NCI-H1436 (cell line): Measurements from ENCODE around the gene RPL14.
"Not testable (repeated sequence)": the region's sequence is repeated elsewhere in the genome, so short reads cannot be mapped to it uniquely, and the experiment has no call there.

Experiments used
- DNase-seq: peaks from one replicate; lab custom pipeline; 2025; lab: John Stamatoyannopoulos, UW

The RPL14 gene

DNA sequence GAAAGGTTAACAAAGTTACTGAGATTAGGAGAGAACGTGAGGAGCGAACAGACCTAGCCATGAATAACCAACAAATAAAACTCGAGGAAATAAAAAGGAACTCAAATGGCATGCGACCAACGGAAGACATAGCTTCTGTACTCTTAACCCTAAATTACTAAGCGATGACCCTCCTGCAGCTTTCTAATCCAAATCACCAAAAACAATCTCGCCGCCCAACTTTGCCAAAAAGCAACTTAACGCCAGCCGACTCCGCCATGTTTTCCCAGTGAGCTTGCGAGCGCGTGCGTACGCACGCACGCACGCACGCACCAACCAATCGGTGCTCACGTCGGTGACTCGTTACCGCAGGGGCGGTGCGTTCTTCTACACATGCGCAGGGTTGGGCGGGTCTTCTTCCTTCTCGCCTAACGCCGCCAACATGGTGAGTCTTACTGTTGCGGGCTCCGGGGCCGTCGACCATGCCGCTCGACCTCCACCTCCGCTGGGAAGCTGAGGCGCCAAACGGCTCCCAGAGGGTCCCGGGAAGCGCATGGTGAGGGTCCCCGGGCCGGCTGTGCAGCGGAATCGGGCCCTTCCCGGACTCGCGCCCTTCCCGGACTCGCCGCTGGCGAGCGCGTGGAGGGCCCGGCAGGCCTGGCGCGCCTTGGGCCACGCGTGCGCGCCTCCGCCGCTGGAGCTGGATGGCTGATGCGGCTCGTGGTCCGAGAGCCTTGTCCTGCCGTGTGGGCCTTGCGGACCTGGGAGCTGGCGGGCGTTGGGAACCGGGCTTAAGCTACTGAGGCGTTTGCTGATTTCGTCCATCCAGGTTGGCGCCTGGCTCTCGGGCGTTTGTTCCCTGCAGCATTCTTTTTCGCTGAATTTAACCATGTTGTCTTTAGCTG is at the start of gene RPL14:
RPL14 (plus strand) TSS at position 400 of the 884 bp plus-strand sequence; CDS start at position 533, 133 bp downstream.
- peak; percentile 75 for DNase-seq

DNA sequence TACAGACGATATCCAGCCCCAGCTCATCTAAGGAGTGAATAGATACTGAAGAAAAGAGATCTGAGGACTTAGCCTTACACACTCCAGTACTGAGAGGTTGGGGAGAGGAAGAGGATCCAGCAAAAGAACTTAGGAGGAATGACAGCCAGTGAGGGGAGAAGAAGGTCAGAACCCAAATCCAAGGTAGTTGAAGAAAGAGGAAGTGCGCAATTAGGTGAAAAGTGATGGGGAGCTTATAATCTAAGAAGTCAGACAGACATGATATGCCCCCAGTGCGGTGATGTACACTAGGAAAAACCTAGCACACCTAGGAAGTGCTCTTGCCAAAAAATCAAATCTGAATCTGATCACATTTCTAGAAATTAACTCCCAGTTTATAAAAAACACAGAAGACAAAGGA is 49.5 kb upstream of the RPL14 start:
- no peak for DNase-seq

DNA sequence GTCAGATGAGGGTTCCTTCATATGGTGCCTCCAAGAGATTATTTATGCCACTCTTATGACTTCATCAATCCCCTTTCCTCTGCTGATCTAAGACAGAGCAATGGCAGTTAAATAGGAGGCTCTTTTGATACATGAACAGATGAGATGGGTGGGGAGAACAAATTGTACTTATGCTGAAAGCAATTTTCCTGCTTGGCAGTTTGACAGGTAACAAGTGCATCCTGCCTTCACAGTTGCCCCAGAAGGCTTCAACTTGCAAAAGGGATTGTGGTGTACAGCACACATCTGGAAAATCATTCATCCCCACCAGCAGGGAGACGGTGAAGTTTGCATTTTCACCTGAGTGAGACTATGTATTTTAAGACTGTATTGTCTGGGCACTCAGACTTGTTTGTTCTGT is 42.9 kb upstream of the RPL14 start:
- DNase-seq, result no peak

DNA sequence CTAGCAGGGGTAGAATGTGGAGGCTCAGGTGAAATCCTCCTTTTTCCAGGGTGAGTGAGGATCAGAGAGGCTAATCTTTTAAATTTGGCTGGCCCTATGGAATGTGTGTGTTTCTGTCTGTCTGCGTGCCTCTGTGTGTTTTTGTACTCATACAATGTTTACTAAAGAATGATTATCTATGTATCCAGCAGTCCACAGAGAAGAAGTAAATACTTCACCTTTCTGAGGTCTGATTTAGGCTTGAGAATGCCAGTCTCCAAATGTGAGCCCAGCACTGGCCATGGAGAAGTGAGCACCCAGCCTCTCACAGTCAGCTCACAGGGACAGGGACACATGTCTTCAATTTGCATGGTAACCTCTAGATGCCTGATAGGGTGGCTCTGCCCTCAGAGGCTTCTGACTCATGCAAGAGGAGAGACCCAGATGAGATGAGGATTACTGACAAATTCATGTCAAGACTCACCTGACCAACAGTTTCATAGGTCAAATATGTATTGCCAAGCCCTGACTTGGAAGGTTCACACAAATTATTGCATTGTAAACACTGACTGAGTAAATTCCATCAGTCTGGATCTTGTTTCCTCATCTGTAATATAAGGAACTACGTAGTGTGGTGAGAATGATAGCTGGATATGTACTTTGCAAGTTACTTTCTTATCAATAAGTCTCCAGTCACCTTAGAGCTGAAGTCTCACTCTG is 39.1 kb upstream of the RPL14 start:
- no peak for DNase-seq

DNA sequence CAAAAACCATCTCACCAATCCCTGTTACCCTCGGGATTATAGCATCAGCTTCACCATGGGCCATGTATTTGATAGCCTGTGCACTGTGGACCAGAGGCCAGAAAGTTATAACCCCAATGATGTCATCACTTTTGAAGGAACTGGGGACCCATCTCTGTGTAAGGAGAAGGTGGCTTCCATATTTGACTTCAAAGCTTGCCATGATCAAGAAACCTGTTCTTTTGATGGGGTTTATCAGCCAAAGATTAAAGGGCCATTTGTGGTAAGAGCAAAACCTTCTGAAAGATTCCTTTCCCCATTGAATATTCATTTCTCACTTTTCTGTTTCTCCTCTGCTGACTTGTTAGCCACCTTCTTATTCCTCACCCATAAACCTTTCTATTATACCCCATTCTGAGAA is 34.3 kb upstream of the RPL14 start:
- DNase-seq, result no peak

DNA sequence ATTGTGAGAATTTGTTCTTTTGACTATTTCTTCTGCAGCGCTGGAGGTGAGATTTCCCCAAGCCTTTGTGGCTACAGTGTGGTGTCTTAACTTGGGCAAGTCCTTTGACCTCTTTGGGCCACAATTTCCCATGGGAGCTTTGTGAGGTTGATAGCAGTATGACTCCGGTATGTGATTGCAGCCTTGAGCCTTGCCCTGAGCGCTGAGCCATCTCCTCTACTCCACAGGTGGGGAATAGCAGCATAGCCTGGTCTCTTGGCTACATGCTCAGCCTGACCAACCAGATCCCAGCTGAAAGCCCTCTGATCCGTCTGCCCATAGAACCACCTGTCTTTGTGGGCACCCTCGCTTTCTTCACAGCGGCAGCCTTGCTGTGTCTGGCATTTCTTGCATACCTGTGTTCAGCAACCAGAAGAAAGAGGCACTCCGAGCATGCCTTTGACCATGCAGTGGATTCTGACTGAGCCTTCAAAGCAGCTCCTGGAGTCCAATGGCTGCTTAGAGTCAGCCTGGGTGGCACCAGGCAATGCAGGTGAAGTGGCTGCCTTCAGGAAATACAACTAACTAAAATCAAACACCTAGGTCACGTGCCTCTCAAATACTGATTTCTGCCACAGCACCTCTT is 30.0 kb upstream of the RPL14 start:
- DNase-seq, result no peak

DNA sequence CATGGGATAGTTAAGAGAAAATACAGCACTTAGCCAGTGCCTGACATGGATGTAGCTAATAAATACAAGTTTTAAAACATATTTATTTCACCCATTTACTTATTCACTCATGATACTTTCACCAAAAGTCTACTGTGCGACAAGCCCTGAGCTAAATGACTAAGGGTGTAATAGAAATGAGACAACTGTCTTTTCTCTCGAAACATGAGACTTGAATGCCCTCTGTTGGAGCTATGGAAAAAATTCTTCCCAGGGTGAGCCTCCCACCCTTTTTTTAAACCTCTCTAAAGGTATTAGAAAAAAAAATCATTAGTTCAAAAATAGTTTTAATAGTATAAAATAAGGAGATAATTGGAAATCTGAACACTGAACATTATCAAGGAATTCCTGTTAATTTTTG is 24.3 kb upstream of the RPL14 start:
- no peak for DNase-seq

DNA sequence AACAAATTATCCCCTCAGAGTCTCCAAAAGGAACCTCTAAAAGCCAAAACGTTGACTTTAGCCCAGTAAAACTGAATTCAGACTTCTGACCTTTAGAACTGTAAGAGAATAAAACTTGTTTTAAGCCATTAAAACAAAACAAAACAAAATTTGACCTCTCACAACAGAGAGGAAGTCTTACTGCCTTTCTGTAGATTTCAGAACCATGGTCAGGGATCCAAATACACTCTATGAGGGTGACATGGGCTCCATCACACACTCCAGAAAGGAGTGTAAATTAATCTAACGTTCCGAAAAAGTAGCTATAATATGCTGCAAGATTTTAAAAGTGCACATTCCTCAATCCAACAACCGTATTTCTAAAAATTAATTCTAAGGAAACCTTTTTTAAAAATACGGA is 19.2 kb upstream of the RPL14 start:
- no peak for DNase-seq

DNA sequence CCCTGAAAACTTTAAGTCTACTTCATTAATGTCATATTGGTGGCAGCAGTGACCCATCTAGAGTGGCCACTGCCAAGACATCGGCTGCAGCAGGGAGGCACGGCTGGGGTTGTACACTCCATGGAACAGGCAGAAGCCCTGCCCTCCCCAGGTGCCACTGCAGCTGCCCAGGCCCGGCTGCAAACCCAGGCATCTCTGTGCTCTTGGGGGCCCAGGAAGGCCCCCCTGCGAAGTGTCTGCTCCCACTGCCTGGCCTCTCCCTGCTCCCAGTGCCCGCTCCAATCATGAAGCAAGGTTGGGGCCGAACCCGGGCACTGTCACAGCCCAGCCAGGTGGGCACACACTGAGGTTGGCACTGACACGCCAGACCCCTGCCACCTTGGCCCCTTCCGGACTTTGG is 12.1 kb upstream of the RPL14 start:
- no peak for DNase-seq

DNA sequence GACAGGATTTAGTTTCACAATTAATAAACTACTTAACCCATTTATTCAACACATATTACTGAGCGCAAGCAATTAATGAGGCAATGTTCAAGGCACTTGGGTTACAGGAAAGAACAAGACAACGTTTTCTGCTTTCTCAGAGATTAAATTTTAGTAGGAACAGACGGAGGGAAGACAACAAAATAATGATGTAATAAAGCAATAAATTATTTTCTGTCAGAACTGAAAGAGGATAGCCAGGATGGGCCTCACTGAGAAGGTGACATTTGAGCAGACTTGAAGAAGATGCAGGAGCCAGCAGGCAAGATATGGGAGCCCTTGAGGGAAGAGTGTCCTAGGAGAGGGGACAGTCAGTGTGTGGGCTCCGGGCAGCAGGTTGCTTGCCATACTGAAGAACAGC is 11.3 kb upstream of the RPL14 start:
- no peak for DNase-seq

DNA sequence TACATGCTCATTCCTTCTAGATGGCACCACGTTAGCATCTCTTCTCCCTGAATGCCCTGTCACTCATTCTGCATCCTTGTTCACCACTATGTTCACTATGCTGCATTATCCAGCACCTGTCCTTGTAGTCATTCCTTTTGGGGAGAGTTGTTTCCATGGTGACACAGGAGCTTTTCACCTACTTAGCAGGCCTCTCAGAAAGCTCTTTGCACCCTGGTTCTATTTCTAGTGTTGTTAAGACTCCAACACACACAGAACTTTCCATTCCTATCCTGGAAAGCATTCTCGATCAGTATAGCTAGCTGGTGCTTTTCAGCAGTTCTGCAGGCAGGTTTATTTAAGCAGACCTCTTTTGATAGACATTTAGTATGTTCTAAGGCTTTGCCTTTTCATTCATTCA is 6.7 kb upstream of the RPL14 start:
- DNase-seq, result no peak

DNA sequence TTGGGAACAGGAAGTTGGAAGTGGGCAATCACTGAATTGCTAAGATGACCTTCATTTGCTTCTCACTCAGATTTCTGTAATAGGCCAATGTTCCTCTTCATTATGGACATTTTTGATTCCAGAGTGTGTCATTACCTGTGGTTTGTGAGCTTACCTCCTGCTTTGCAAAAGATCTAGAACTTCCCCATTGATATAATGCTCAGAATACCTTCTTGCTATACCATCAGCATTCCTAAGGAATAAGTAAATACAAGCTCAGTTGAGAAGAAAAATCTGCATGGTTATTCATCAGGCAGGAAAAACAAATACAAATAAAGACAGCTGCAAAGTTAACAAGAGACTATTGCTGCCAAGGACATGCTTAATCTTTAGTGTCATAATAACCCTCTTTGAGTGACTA is 5.6 kb upstream of the RPL14 start:
- DNase-seq, result no peak

DNA sequence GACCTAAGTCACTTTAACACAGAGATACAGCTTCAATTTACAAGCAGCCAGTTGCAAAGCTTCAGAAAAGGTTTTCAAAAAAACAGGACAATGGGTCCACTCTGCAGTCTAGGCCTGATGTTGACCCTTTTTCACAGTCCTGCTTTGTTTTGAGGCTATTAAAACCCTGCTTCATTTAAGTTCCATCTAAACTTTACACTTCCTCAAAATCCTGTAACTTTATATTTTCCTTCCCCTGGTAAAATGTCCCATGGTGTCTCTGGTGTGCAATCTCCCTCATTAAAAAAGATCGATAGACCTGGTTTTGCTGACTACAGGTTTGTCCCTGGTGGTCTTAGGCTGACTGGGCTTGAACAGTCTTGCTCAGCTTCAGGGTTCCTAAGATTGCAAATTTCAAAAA is 5.1 kb upstream of the RPL14 start:
- no peak for DNase-seq

DNA sequence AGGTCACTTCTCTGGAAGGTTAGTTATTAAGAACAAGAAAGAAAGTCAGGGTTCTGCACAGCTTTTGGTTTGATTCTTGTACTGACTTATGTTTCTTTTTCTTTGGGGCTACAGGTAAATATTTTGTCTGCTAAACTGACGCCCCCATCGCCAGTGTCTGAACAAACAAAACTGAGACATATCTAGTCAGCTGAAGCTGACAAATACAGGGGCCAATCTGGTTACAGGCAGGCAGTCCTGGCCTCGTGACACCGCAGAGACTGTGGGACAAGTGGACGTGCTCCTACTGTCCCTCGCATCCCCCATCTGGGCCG is 4.6 kb upstream of the RPL14 start:
- no peak for DNase-seq

DNA sequence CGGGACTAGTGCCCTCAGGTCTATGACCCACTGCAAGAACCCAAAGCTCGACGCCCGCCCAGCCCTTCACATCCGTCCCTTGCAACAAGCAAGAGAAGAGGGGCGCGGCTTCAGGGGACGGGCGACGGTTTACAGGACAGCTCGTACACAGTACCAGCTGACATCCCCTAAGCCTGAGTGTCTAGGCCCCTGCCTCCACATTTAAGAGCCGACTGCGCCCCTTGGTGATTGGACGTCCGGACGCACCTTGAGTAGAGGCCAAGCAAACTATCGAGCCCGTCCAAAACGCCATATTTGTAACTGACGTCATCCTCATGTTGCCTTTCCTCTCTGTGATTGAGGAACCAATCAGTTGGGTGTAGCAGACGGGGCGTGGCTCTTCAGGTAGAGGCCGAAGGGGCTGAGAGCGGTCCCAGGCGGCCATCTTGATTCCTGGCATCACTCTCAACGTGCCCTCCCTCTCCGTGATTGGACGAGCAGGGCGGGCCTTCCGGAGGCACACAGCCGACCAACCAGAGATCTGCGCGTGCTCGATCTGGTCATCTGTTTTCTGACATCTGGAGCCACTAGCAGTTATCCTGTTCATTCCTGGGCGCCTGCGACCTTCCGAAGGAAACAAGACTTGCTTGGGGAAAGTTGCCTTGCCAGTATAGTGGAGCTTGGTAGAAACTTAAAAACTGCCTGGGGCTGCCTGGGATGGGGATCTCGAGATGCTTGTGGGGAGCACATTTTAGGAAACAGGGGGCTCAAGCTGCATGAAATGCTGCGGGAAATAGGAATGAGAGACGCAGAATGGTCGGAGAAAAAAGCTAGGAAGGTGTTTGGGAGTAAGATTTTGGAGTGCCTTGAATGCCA is 4.0 kb upstream of the RPL14 start:
- DNase-seq, result peak; percentile 93

DNA sequence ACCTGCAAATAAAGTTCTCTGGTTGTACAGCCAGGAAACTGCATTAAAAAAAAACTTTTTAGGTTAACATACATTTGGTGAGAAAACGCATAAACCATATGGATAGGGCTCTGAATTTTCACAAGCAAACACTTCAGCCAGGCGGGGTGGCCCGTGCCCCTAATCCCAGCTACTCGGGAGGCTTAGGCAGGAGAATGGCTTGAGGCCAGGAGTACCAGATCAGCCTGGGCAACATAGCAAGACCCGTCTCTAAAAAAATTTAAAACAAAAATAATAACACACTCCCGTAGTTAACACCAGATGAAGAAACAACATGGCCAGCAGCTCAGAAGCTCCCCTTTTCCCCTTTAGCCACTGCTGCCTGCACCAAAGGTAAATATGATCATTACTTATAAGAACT is 3.2 kb upstream of the RPL14 start:
- no peak for DNase-seq

DNA sequence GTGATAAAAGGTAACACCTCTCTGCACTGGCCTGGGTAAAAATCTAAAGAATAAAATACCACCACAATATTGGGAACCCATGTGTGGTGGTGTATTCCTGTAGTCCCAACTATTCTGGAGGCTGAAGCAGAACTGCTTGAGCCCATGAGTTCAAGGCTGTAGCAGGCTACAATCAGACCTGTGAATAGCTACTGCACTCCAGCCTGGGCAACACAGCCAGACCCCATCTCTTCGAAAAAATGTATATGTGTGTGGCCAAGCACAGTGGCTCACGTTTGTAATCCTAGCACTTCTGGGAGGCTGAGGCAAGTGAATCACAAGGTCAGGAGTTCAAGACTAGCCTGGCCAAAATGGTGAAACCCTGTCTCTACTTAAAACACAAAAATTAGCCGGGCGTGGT is 1.8 kb upstream of the RPL14 start:
- DNase-seq, result no peak

DNA sequence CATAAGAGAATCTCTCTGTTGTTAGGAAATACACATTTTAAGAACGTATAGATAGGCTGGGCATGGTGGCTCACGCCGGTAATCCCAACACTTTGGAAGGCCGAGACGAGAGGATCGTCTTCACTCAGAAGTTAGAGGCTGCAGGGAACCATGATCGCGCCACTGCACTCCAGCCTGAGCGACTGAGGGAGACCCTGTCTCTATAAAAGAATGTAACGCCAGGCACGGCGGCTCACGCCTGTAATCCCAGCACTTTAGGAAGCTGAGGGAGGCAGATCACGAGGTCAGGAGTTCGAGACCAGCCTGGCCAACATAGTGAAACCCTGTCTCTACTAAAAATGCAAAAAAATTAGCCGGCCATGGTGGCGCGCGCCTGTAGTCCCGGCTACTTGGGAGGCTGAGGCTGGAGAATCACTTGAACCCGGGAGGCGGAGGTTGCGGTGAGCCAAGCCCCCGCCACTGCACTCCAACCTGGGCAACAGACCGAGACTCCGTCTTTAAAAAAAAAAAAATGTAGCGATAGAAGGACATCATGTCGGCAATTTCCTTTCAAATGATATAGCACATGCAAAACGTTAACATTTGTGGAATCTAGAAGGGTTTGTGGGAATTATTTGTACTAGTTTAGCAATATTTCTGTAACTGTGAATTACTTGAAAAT is 730 bp upstream of the RPL14 start:
- no peak for DNase-seq

DNA sequence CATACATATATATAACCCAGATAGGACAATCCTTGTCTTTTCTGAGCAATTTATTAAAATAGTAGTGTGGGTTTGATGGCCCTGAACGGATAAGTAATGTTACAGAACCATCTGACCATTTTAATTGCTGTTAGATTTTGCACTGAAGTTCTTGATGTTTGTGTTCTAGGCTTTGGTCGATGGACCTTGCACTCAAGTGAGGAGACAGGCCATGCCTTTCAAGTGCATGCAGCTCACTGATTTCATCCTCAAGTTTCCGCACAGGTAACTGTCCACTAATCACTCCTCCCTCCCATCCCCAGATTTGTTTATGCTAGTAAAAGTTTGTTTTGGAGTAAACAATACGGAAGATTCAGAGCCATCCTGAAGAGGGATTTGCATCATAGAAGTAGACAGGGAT is 1.3 kb downstream of the RPL14 start:
- no peak for DNase-seq

DNA sequence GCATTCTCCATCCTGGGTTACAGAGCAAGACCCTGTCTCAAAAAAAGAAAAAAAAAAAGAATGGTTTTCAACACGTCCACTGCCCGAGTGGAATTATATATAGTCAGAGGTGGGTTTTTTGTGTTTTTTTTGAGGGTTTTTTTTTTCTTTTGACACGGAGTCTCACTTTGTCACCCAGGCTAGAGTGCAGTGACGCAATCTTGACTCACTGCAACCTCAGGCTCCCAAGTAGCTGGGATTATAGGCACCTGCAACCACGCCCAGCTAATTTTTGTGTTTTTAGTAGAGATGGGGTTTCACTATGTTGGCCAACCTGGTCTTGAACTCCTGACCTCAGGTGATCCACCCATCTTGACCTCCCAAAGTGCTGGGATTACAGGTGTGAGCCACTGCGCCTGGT is 3.3 kb downstream of the RPL14 start:
- DNase-seq, result not testable (repeated sequence)

DNA sequence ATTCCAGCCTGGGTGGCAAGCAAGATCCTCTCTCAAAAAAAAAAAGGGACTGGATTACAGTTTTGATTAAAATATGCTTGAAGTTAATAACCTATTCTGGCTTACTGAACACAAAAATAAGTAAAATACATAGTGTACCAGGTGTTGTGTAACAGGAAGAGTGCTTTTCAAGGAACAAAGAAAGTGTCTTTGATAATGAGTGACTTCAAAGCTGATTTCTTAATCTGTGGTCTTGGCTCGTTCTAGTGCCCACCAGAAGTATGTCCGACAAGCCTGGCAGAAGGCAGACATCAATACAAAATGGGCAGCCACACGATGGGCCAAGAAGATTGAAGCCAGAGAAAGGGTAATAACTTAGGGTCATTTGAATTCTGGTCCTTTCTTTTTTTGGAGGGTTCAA is 4.0 kb downstream of the RPL14 start:
- DNase-seq, result no peak

DNA sequence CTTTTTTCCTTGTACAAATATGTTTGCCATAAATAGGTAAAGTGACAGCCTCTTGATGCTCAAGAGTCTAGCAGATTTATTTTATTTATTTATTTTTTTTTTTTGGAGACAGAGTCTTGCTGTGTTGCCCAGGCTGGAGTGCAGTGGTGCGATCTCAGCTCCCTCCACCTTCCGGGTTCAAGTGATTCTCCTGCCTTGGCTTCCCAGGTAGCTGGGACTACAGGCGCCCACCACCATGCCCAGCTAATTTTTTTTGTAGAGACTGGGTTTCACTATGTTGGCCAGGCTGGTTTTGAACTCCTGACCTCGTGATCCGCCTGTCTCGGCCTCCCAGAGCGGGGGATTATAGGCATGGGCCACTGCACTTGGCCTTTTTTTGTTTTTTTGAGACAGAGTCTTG is 5.7 kb downstream of the RPL14 start:
- DNase-seq, result not testable (repeated sequence)
